HG03558 (cell line): ENCODE data around the gene MUC21.

Experiments
- ATAC-seq: cut with Tn5 transposase; IDR thresholded peaks from one replicate; pipeline ENCODE4 v1.9.1; 2021; ENCODE audit warnings: moderate number of reproducible peaks; ENCODE audit not compliant: unreplicated experiment; ENCODE audit errors: extremely low read depth

Gene MUC21

DNA sequence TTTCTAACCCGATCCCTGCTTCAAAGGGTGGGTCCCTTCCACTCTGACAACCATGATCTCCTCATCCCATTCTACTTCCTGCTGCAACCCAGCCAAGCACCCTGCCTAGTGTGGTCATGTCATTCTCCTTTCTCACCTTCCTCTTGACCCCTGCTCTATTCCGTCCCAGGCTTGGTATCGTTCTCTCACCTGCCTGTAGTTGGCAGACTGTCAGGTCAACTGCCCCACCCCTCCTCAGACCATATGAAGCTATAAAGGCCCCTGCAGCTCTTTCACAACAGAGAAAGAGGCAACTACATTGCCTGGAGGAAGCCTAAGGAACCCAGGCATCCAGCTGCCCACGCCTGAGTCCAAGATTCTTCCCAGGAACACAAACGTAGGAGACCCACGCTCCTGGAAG, at the start of gene MUC21:
Gene MUC21 (plus strand): TSS at position 280 of the 400 bp plus-strand sequence. CDS start 241 bp downstream, outside the sequence.
- ATAC-seq: no peak

- no peak for ATAC-seq
Measured at GRCh38 chr6:30935018-30935417, 48.5 kb upstream of the MUC21 start.

DNA sequence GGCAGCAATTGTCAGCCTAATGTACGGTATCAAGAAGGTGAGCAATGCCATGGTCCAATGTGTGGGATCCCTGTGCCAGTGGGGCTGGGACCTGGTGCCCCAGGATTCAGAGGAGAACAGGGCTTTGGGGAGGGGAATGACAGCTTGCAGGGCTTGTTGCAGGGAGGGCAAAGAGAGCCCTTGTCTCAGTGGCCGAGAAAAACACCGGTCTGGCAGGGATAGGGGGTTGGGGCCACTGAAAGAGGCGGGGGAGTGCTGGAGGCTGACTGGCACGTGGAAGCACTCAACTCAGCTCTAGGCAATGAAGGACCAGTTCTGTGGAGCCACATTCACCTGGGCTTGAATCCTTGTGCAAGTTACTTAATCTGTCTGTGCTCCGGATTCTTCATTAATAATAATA, 46.3 kb upstream of the MUC21 start:
- no peak for ATAC-seq

DNA sequence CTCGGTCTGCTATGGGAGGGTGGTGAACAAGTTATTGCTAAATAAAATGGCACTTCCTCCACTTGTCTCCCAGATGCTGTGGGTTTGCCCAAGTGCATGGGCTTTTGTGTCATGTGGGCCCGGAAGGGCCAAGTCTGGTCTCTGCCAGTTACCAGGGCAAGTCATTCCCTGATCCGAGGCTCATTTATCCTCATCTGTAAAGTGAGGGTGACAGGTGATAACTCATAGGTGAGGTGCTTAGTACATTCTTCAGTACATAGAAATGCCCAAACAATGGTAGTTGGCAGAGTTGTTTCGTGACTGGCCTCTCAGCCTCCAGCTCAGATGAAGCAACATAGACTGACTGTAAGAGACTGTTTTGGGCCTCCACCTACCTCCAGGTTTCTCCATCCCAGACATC, 44.8 kb upstream of the MUC21 start:
- ATAC-seq: no peak

DNA sequence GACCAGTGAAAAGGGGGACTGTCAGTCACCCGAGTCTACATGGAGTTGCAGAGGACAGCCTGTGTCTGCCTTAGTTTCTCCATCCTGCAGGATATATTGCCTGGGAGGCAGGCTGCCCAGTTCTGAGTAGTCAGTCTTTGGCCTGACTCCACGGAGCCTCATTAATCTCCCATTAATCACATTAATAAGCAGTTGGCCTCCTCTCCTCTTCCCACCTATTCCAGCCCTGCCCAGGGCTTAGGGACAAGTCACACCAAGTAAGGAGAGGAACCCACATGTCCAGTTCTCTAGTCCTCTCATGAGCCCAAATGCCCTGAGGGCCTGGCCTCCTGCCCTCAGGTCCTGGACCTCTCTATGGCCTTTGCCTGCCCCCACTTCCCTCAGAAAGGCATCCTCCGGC, 44.0 kb upstream of the MUC21 start:
- ATAC-seq: no peak

DNA sequence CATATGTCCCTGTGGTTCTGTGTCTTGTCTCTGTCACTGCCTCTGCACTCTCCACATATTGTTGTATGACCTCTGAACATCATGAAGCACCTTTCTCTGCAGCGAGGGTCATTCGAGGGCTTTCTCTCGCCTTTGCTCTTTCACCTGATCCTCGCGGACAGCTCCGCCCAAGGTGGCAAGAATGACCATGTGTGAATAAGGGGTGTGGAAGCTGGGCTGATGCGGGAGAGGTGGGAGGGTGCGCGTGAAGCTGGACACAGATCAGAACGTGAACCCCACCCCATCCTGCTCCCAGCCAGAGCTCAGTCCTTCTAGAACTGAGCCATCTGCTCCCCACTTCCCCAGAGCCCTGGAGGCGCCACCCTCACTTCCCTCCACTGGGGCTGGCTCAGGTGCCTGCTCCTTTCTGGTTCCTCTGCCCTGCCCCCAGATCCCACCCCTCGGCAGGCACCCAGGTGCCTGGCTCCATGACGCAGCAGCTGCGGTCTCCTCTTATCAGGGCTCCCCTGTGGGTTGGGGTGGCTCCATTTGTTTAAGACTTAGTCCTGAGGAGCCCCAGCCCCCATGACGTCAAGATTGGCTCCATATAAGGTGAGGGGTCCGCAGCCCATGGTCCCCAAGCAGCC, 43.0 kb upstream of the MUC21 start, which contains the start of gene MUCL3:
Gene MUCL3 (plus strand): TSS at position 613 of the 626 bp plus-strand sequence. CDS start 27 bp downstream, outside the sequence.
- no peak for ATAC-seq

GRCh38 chr6:30942338-30943060, 41.0 kb upstream of the MUC21 start:
- no peak for ATAC-seq

DNA sequence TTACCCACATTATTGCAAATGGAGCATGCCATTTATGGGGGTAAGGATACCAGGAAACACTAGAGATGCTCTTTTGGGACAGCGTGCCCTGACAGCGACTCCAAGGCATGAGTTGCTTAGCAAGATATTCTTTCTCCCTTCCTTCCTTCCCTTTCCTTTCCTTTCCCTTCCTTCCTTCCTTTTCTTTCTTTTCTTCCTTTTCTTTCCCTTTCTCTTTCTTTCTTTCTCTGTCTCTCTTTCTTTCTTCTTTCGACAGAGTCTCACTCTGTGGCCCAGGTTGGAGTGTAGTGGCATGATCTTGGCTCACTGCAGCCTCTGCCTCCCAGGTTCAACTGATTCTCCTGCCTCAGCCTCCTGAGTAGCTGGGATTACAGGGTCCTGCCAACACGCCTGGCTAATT, 39.5 kb upstream of the MUC21 start:
- ATAC-seq: no peak

- no peak for ATAC-seq
Measured at GRCh38 chr6:30945281-30945680, 38.2 kb upstream of the MUC21 start.

GRCh38 chr6:30947231-30947630, 36.3 kb upstream of the MUC21 start:
- ATAC-seq: no peak

DNA sequence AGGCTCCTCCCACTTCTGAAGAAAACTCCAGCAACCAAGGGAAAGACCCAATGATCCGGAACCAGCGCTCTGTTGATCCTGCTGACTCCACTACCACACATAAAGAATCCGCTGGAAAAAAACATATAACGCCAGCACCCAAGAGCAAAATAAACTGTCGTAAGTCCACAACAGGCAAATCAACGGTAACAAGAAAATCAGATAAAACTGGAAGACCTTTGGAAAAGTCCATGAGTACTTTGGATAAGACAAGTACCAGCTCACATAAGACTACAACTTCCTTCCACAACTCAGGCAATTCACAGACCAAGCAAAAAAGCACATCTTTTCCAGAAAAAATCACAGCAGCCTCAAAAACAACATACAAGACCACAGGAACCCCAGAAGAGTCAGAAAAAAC, 34.7 kb upstream of the MUC21 start:
- no peak for ATAC-seq

DNA sequence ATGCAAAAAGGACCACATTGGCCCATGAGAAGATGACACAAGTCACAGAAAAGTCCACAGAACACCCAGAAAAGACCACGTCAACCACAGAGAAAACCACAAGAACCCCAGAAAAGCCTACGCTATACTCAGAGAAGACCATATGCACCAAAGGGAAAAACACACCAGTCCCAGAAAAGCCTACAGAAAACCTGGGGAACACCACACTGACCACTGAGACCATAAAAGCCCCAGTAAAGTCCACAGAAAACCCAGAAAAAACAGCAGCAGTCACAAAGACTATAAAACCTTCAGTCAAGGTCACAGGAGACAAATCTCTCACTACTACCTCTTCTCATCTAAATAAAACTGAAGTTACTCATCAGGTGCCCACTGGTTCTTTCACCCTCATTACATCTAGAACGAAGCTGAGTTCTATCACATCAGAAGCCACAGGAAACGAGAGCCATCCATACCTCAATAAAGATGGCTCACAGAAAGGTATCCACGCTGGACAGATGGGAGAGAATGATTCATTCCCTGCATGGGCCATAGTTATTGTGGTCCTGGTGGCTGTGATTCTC, 31.5 kb upstream of the MUC21 start:
- no peak for ATAC-seq

DNA sequence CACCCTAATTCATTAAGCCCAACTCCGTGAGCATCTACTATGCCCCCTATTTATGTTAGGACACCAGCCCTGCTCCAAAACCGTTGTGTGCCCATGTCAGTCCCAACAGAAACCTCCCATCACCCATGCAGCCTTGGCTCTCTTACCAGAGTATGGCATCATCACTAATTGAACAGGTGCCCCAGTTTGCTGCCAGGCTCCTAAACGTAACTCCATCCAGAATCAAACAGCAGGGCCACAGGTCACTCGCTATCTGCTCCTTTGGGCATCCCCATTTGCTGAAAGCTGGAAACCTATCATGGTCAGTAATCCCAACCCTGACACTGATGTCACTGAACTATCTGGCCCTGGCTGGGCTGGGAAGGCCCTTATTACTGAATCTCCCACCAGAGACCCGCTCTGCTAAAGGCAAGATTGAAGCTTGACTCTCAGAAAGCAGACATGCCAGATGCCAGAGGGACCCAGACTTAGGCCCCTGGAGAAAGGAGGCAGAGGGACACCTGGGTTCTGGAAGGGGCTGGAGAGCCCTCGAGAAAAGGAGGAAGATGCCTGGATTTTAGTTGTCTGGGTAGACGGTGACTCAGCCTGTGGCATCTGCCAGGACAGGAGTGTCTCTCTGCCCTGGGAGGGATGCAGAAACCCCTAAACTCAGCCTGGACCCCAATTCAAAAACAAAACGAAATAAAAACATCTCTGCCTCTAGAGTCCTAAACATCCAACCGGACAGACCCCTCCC, 28.7 kb upstream of the MUC21 start:
- ATAC-seq: no peak

GRCh38 chr6:30955367-30956042, 28.0 kb upstream of the MUC21 start:
- ATAC-seq: no peak

GRCh38 chr6:30957716-30958115, 25.8 kb upstream of the MUC21 start:
- ATAC-seq: no peak

- no peak for ATAC-seq
Measured at GRCh38 chr6:30960907-30961673, 22.4 kb upstream of the MUC21 start.

DNA sequence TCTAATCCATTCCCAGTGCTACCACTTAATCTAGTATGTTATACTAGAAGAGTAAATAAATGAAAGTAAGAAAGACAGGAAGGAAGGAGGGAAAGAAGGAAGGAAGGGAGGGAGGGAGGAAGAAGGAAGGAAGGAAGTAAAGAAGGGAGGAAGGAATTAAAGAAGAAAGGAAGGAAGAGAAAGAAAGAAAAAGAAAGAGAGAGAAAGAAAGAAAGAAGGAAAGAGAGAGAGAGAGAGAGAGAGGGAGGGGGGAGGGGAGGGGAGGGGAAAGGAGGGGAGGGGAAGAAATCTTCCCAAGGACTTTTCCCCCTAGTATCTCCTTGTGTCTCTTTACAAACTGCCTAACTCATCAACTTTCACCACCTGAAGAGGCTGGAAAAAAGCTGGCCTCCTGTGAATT, 20.8 kb upstream of the MUC21 start:
- no peak for ATAC-seq

- ATAC-seq: no peak
Measured at GRCh38 chr6:30963641-30964040, 19.9 kb upstream of the MUC21 start.

DNA sequence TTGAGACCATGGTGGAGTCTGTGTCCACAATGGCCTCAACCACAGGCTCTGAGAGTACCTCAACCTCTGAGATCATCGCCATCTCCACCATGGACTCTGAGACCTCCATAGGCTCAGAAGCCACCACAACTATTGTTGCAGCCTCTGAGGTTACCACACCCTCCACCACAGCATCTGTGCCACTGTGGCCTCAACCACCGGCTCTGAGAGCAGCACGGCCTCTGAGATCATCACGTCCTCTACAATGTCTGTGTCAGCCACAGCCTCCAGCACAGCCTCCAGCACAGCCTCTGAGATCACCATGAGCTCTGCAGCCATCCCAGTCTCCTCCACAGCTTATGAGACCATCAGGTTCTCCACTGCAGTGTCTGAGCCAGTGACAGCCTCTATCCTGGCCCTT, 19.4 kb upstream of the MUC21 start:
- no peak for ATAC-seq

GRCh38 chr6:30965140-30965601, 18.3 kb upstream of the MUC21 start:
- no peak for ATAC-seq
